HFF-Myc (cell line): ENCODE results near the gene PCSK1N.

Source experiments
- DNase-seq: peaks from one replicate; pipeline ENCODE4 v3.0.0-alpha.2; 2011; ENCODE audit warnings: low read depth; ENCODE audit errors: extremely low read depth
- H3K4me3 ChIP-seq: replicated peaks from 2 replicates; pipeline ENCODE4 v1.5.1; 2011; ENCODE audit warnings: low read depth, mild to moderate bottlenecking, control low read depth, low read length
- CTCF ChIP-seq: IDR thresholded peaks from 2 replicates; pipeline ENCODE4 v1.5.1; 2012; ENCODE audit warnings: mild to moderate bottlenecking, low read depth, low read length, control low read depth; ENCODE audit errors: missing control alignments

Gene PCSK1N

GRCh38 chrX:48848847-48849246, 13.4 kb upstream of the PCSK1N start:
- DNase-seq, result no peak
- TF ChIP-seq CTCF, result no peak
- no peak overlapping the region for H3K4me3 ChIP-seq

GRCh38 chrX:48839686-48840085, 4.3 kb upstream of the PCSK1N start:
- no peak for DNase-seq
- no peak overlapping the region for H3K4me3 ChIP-seq
- TF ChIP-seq CTCF, result no peak

- no peak for DNase-seq
- H3K4me3 ChIP-seq, result no peak overlapping the region
- TF ChIP-seq CTCF, result no peak
These were observed 1.1 kb downstream of the PCSK1N start for GRCh38 chrX:48834383-48834709.

- no peak for DNase-seq
- H3K4me3 ChIP-seq, result no peak overlapping the region
- no peak for TF ChIP-seq CTCF
These were observed 1.8 kb downstream of the PCSK1N start for GRCh38 chrX:48833542-48834138.

- TF ChIP-seq CTCF, result no peak
- no peak overlapping the region for H3K4me3 ChIP-seq
- DNase-seq, result no peak
These were observed 3.5 kb downstream of the PCSK1N start for GRCh38 chrX:48831909-48832291.

- H3K4me3 ChIP-seq, result no peak overlapping the region
These were observed 4.1 kb downstream of the PCSK1N start for GRCh38 chrX:48831136-48831908.

More at GRCh38 chrX:48831136-48831908, 4.1 kb downstream of the PCSK1N start:
- no peak for DNase-seq
- TF ChIP-seq CTCF, result no peak
